ENCODE results near the gene TMEM132C. TPM values are rescaled to one million over a fixed set of nuclear protein-coding genes. Genes with fewer than 3 reads are reported as not detected.

TMEM132C gene
- total and polyA plus RNA-seq, 2 experiments from 2014 or later: 10.6 to 16.5 TPM

DNA sequence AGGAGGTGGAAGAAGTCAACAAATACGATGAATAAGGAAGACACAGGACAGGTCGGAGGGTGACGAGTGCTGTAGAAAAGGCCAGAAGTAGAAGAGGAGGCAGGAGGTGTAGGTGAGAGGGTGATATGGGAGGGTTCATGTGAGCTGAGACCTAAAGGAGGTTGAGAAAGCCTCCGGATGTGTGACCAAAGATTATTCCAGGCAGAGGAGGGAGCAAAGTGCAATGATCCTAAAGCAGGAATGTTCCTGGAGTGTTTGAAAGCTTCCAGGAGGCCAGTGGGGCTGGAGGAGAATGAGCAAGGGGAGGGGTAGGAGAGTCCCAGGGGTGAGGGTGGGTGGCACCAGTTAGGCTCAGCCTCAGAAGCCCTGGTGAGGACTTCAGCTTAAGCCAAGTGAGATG, 340.0 kb downstream of the TMEM132C start:
- no peaks in the 10 kb centered on the region for H3K36me3 ChIP-seq (replicated peaks; ENCODE audit: insufficient read depth, low read depth)
- TF ChIP-seq CTCF (IDR thresholded peaks at IDR 0.05; ENCODE audit: poor library complexity) (no peak), EZH2 (IDR thresholded peaks at IDR 0.05; ENCODE audit: borderline replicate concordance) (no peak), EZH2phosphoT487 (IDR thresholded peaks at IDR 0.05; ENCODE audit: low read depth, severe bottlenecking, unreplicated experiment) (no peak)
- WGBS (ENCODE audit: low lambda C conversion rate, missing lambda C conversion rate): 68% methylated on average over 4 of the region's 4 CpGs
- no peaks in the 10 kb centered on the region for H4K20me1 ChIP-seq (ENCODE audit: insufficient read depth, poor library complexity, severe bottlenecking)
- no peak overlapping the region for H2AFZ ChIP-seq
- H3K27me3 ChIP-seq: no peaks in the 10 kb centered on the region
- no peak overlapping the region for H3K4me2 ChIP-seq
- H3K4me1 ChIP-seq (ENCODE audit: insufficient read depth): peaks cover 11% of the 10 kb centered on the region
- H3K9me2 ChIP-seq (replicated peaks; ENCODE audit: insufficient read depth): no peaks in the 10 kb centered on the region
- no peaks in the 10 kb centered on the region for H3K79me2 ChIP-seq
- no peak overlapping the region for H3K4me3 ChIP-seq
- DNase-seq (ENCODE audit: low spot score): no peak
- no peaks in the 10 kb centered on the region for H3K9me3 ChIP-seq (ENCODE audit: low read depth)
- H3K27ac ChIP-seq: peak overlapping the region; percentile 81

- 85% methylated on average over 4 of the region's 4 CpGs for WGBS (ENCODE audit: low lambda C conversion rate, missing lambda C conversion rate)
Measured at GRCh38 chr12:128607641-128608040, 340.7 kb downstream of the TMEM132C start.

GRCh38 chr12:128609861-128610260, 342.9 kb downstream of the TMEM132C start:
- no peaks in the 10 kb centered on the region for H3K9me2 ChIP-seq (replicated peaks; ENCODE audit: insufficient read depth)
- TF ChIP-seq EZH2 (IDR thresholded peaks at IDR 0.05; ENCODE audit: borderline replicate concordance) (no peak), EZH2phosphoT487 (IDR thresholded peaks at IDR 0.05; ENCODE audit: low read depth, severe bottlenecking, unreplicated experiment) (no peak), CTCF (IDR thresholded peaks at IDR 0.05; ENCODE audit: poor library complexity) (no peak)
- no peak for DNase-seq (ENCODE audit: low spot score)

More at GRCh38 chr12:128607641-128608040, 340.7 kb downstream of the TMEM132C start:
- H3K4me3 ChIP-seq: no peak overlapping the region
- no peaks in the 10 kb centered on the region for H3K9me3 ChIP-seq (ENCODE audit: low read depth)
- H3K4me2 ChIP-seq: no peak overlapping the region
- TF ChIP-seq CTCF (IDR thresholded peaks at IDR 0.05; ENCODE audit: poor library complexity): no peak
- TF ChIP-seq EZH2 (IDR thresholded peaks at IDR 0.05; ENCODE audit: borderline replicate concordance): no peak
- no peak for TF ChIP-seq EZH2phosphoT487 (IDR thresholded peaks at IDR 0.05; ENCODE audit: low read depth, severe bottlenecking, unreplicated experiment)
- DNase-seq (ENCODE audit: low spot score): no peak
- no peak overlapping the region for H2AFZ ChIP-seq
- no peak overlapping the region for H3K27ac ChIP-seq
- H3K79me2 ChIP-seq: no peaks in the 10 kb centered on the region
- H3K4me1 ChIP-seq (ENCODE audit: insufficient read depth): peaks cover 11% of the 10 kb centered on the region
- no peaks in the 10 kb centered on the region for H3K9me2 ChIP-seq (replicated peaks; ENCODE audit: insufficient read depth)
- H3K27me3 ChIP-seq: no peaks in the 10 kb centered on the region
- no peaks in the 10 kb centered on the region for H4K20me1 ChIP-seq (ENCODE audit: insufficient read depth, poor library complexity, severe bottlenecking)
- H3K36me3 ChIP-seq (replicated peaks; ENCODE audit: insufficient read depth, low read depth): no peaks in the 10 kb centered on the region

GRCh38 chr12:128611736-128612135, 344.8 kb downstream of the TMEM132C start:
- H3K36me3 ChIP-seq (replicated peaks; ENCODE audit: insufficient read depth, low read depth): no peaks in the 10 kb centered on the region

More at GRCh38 chr12:128609861-128610260, 342.9 kb downstream of the TMEM132C start:
- Histone ChIP-seq H3K36me3 (replicated peaks; ENCODE audit: insufficient read depth, low read depth) (no peaks in the 10 kb centered on the region), H3K4me3 (no peak overlapping the region), H4K20me1 (ENCODE audit: insufficient read depth, poor library complexity, severe bottlenecking) (no peaks in the 10 kb centered on the region), H2AFZ (no peak overlapping the region), H3K4me2 (no peak overlapping the region), H3K27me3 (no peaks in the 10 kb centered on the region), H3K9me3 (ENCODE audit: low read depth) (no peaks in the 10 kb centered on the region), H3K27ac (no peak overlapping the region), H3K4me1 (ENCODE audit: insufficient read depth) (peaks cover 11% of the 10 kb centered on the region), H3K79me2 (no peaks in the 10 kb centered on the region)
- WGBS (ENCODE audit: low lambda C conversion rate, missing lambda C conversion rate): 94% methylated on average over 2 of the region's 2 CpGs

More at GRCh38 chr12:128611736-128612135, 344.8 kb downstream of the TMEM132C start:
- no peak for DNase-seq (ENCODE audit: low spot score)
- TF ChIP-seq EZH2 (IDR thresholded peaks at IDR 0.05; ENCODE audit: borderline replicate concordance): no peak
- no peak for TF ChIP-seq EZH2phosphoT487 (IDR thresholded peaks at IDR 0.05; ENCODE audit: low read depth, severe bottlenecking, unreplicated experiment)
- no peak for TF ChIP-seq CTCF (IDR thresholded peaks at IDR 0.05; ENCODE audit: poor library complexity)
- Histone ChIP-seq H3K4me2 (no peak overlapping the region), H3K79me2 (no peaks in the 10 kb centered on the region), H3K9me2 (replicated peaks; ENCODE audit: insufficient read depth) (no peaks in the 10 kb centered on the region), H3K27ac (no peak overlapping the region), H3K27me3 (no peaks in the 10 kb centered on the region), H4K20me1 (ENCODE audit: insufficient read depth, poor library complexity, severe bottlenecking) (no peaks in the 10 kb centered on the region), H3K9me3 (ENCODE audit: low read depth) (no peaks in the 10 kb centered on the region), H2AFZ (no peak overlapping the region), H3K4me3 (no peak overlapping the region), H3K4me1 (ENCODE audit: insufficient read depth) (peaks cover under 1% of the 10 kb centered on the region)
- WGBS (ENCODE audit: low lambda C conversion rate, missing lambda C conversion rate): 78% methylated on average over 6 of the region's 6 CpGs
